A549 (cell line): ENCODE data around the gene FIBCD1. TPM values are rescaled to one million over a fixed set of nuclear protein-coding genes. Genes with fewer than 3 reads are reported as not detected.

Experiments
- ATAC-seq, 2 experiments: fragments of 200-7000 bp in 1 of 2; fragments of >200 bp in 1 of 2; cut with Nextera tagmentation in 1 of 2; cut with Tn5 transposase in 1 of 2; 3 replicates each; pipeline versions ENCODE4 v1.8.0 to v1.9.1; 2018 to 2020; ENCODE audit warnings: mild to moderate bottlenecking in 1 of 2, moderate library complexity in 1 of 2
- CTCF ChIA-PET: fragments of 300-600 bp; sonication (Branson Sonifier 250); formaldehyde crosslinking; extraction: SDS; loops from one replicate; lab custom pipeline; 2021; ENCODE audit warnings: antibody characterized with exemption, inconsistent platforms; lab: Yijun Ruan, JAX
- POLR2A ChIA-PET: fragments of 350-600 bp; formaldehyde crosslinking; extraction: SDS; loops from one replicate; lab custom pipeline; 2021; ENCODE audit warnings: antibody characterized with exemption, inconsistent platforms; lab: Yijun Ruan, JAX
- DNase-seq, 2 experiments: peaks; one replicate each; pipeline versions ENCODE4 v3.0.0 to v3.0.0-alpha.2; 2011 to 2016; ENCODE audit warnings: low read depth in 1 of 2, low spot score in 1 of 2
- FAIRE-seq: peaks from 2 replicates; lab custom pipeline; 2011; peaks lifted over from hg19 to GRCh38; lab: Jason Lieb, UNC
- H3K27ac ChIP-seq, 2 experiments: fragments of >200 bp; sonication (Bioruptor Twin); formaldehyde crosslinking; 3 replicates each; pipeline ENCODE4 v1.5.1; 2016 to 2017
- H3K4me1 ChIP-seq: fragments of >200 bp; sonication (Bioruptor Twin); formaldehyde crosslinking; 3 replicates; pipeline ENCODE4 v1.6.1; 2016
- H3K4me2 ChIP-seq: fragments of >200 bp; sonication (Bioruptor Twin); formaldehyde crosslinking; 3 replicates; pipeline ENCODE4 v1.6.1; 2016
- H3K4me3 ChIP-seq: fragments of >200 bp; sonication (Bioruptor Twin); formaldehyde crosslinking; 3 replicates; pipeline ENCODE4 v1.5.1; 2016
- H3K9me3 ChIP-seq: fragments of >200 bp; sonication (Bioruptor Twin); formaldehyde crosslinking; 3 replicates; pipeline ENCODE4 v1.6.1; 2016
- CBX8 ChIP-seq: fragments of 200-600 bp; sonication (generic); IDR thresholded peaks from 2 replicates; pipeline ENCODE4 v1.6.1; 2016
- CEBPB ChIP-seq, 2 experiments: fragments of >200 bp in 1 of 2; sonication (Bioruptor Twin) in 1 of 2; formaldehyde crosslinking in 1 of 2; IDR thresholded peaks; 2 replicates each; pipeline ENCODE4 v1.6.1; 2012 to 2016
- CHD4 ChIP-seq: fragments of 200-600 bp; sonication (generic); IDR thresholded peaks from 2 replicates; pipeline ENCODE4 v1.6.1; 2016; ENCODE audit warnings: antibody characterized with exemption, mild to moderate bottlenecking, borderline replicate concordance
- EHMT2 ChIP-seq: fragments of 200-600 bp; sonication (generic); IDR thresholded peaks from 2 replicates; pipeline ENCODE4 v1.6.1; 2016; ENCODE audit warnings: antibody characterized with exemption, low read depth, mild to moderate bottlenecking, moderate library complexity
- EP300 ChIP-seq, 2 experiments: fragments of >200 bp; sonication (Bioruptor Twin); formaldehyde crosslinking; IDR thresholded peaks; 2 replicates in 1 of 2; 3 replicates in 1 of 2; pipeline ENCODE4 v1.6.1; 2016 to 2017
- HOXA7 ChIP-seq: fragments of 250-450 bp; sonication (Bioruptor Pico); IDR thresholded peaks from 2 replicates; pipeline ENCODE4 v1.5.0; 2020; ENCODE audit warnings: mild to moderate bottlenecking, moderate library complexity
- JUN ChIP-seq, 2 experiments: fragments of >200 bp; sonication (Bioruptor Twin); formaldehyde crosslinking; IDR thresholded peaks; 2 replicates in 1 of 2; 3 replicates in 1 of 2; pipeline ENCODE4 v1.6.1; 2016 to 2017
- JUNB ChIP-seq: fragments of >200 bp; sonication (Bioruptor Twin); formaldehyde crosslinking; IDR thresholded peaks from 2 replicates; pipeline ENCODE4 v1.6.1; 2016
- KDM1A ChIP-seq: fragments of 200-600 bp; sonication (generic); IDR thresholded peaks from 2 replicates; pipeline ENCODE4 v1.6.1; 2016; ENCODE audit warnings: low read depth, mild to moderate bottlenecking
- MAFK ChIP-seq: fragments of 450-650 bp; IDR thresholded peaks from 2 replicates; pipeline ENCODE4 v1.6.1; 2014; ENCODE audit not compliant: partially characterized antibody
- PHF8 ChIP-seq: fragments of 200-600 bp; sonication (generic); IDR thresholded peaks from 2 replicates; pipeline ENCODE4 v1.6.1; 2016; ENCODE audit warnings: low read depth, mild to moderate bottlenecking, antibody characterized with exemption, moderate library complexity, borderline replicate concordance
- RAD21 ChIP-seq, 2 experiments: fragments of >200 bp in 1 of 2; sonication (Bioruptor Twin) in 1 of 2; formaldehyde crosslinking in 1 of 2; IDR thresholded peaks in 1 of 2; conservative IDR thresholded peaks in 1 of 2; 2 replicates in 1 of 2; 3 replicates in 1 of 2; pipeline ENCODE4 v1.6.1; 2012 to 2018; ENCODE audit warnings: inconsistent platforms in 1 of 2
- RFX5 ChIP-seq: fragments of 450-650 bp; IDR thresholded peaks from 2 replicates; pipeline ENCODE4 v1.7.1; 2014; ENCODE audit warnings: antibody characterized with exemption, mild to moderate bottlenecking, moderate library complexity
- TFCP2L1 ChIP-seq: fragments of 250-450 bp; sonication (Bioruptor Pico); IDR thresholded peaks from 2 replicates; pipeline ENCODE4 v1.5.0; 2021; ENCODE audit warnings: mild to moderate bottlenecking
- ZC3H11A ChIP-seq: fragments of 450-650 bp; IDR thresholded peaks from 2 replicates; pipeline ENCODE4 v1.6.1; 2014; ENCODE audit warnings: antibody characterized with exemption, mild to moderate bottlenecking
- ZFP36 ChIP-seq: fragments of 450-650 bp; IDR thresholded peaks from 2 replicates; pipeline ENCODE4 v1.6.1; 2014; ENCODE audit warnings: borderline replicate concordance; ENCODE audit not compliant: partially characterized antibody
- ZNF302 ChIP-seq: fragments of 250-450 bp; sonication (Bioruptor Pico); IDR thresholded peaks from 2 replicates; pipeline ENCODE4 v1.9.0; 2021; ENCODE audit warnings: inconsistent platforms, mild to moderate bottlenecking, moderate library complexity
- WGBS: methylation state at CpG from one replicate; pipeline ENCODE4 v1.1.6; 2017; ENCODE audit errors: missing lambda C conversion rate; 5-methylcytosine and 5-hydroxymethylcytosine counted together
- polyA plus RNA-seq, 4 experiments: library from polyadenylated mRNA; depleted of rRNA in 3 of 4; stranded (reverse); fragments of >200 nt; fragmentation: RNase III in 1 of 4; extraction: RNeasy Plus Mini Kit Qiagen cat#74134 plus additional on column Dnase treatment in 1 of 4; gene quantifications; 2 replicates in 3 of 4; 3 replicates in 1 of 4; pipeline ENCODE4 v1.2.3, GENCODE V29; 2011 to 2017
- TF ChIP-seq, protein P1 (sequence below): fragments of 150-350 bp; IDR thresholded peaks from 2 replicates; pipeline ENCODE4 v1.6.1; 2014; ENCODE audit warnings: low read depth, mild to moderate bottlenecking, low read length
- TF ChIP-seq, protein P2 (sequence below): IDR thresholded peaks from 2 replicates; pipeline ENCODE4 v1.6.1; 2012
- TF ChIP-seq, protein P3 (sequence below): fragments of >200 bp; sonication (Bioruptor Twin); formaldehyde crosslinking; IDR thresholded peaks from 3 replicates; pipeline ENCODE4 v1.6.1; 2016
- TF ChIP-seq, protein P4 (sequence below): fragments of >200 bp; sonication (Bioruptor Twin); formaldehyde crosslinking; IDR thresholded peaks from 2 replicates; pipeline ENCODE4 v1.6.1; 2016
- TF ChIP-seq, protein P5 (sequence below): fragments of 200-600 bp; sonication (generic); IDR thresholded peaks from 2 replicates; pipeline ENCODE4 v1.6.1; 2016; ENCODE audit warnings: antibody characterized with exemption, mild to moderate bottlenecking, moderate library complexity
- TF ChIP-seq, protein P6 (sequence below): fragments of 450-650 bp; IDR thresholded peaks from 2 replicates; pipeline ENCODE4 v1.6.1; 2014; ENCODE audit warnings: antibody characterized with exemption

The FIBCD1 gene
- polyA plus RNA-seq, 2 of the 4 experiments (the other 2 are of a cell fraction) = 4.8 to 4.9 TPM

DNA sequence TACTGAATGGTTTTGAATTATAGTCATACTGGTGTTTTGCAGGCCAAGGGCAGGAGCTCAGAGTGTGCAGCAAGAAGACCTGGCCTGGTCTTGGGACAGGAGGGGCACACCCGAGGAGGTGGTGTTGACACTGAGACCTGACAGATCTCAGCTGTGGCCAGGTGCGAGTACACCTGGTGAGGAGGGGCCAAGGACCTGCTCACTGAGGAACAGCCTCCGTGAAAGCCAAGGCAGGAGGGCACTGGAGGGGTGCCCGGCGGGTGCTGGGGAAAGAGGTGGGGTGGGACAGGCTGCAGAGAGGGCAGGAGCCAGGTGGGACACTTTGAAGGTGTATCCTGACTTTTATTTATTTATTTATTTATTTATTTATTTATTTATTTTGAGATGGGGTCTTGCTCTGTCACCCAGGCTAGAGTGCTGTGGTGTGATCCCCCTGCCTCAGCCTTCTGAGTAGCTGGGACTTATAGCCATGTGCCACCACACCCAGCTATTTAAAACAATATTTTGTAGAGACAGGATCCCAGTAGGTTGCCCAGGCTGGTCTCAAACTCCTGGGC lies 46.6 kb upstream of the FIBCD1 start:
- H3K9me3 ChIP-seq = no peaks in the 10 kb centered on the region
- TF ChIP-seq, protein P1, sequence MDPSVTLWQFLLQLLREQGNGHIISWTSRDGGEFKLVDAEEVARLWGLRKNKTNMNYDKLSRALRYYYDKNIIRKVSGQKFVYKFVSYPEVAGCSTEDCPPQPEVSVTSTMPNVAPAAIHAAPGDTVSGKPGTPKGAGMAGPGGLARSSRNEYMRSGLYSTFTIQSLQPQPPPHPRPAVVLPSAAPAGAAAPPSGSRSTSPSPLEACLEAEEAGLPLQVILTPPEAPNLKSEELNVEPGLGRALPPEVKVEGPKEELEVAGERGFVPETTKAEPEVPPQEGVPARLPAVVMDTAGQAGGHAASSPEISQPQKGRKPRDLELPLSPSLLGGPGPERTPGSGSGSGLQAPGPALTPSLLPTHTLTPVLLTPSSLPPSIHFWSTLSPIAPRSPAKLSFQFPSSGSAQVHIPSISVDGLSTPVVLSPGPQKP = no peak
- peak; percentile 87 for TF ChIP-seq ZC3H11A
- no peaks in the 10 kb centered on the region for H3K4me1 ChIP-seq
- no peak overlapping the region for H3K4me2 ChIP-seq
- H3K27ac ChIP-seq = no peak overlapping the region
- FAIRE-seq (no peak), DNase-seq (no peak), ATAC-seq (no peak)
- ChIA-PET POLR2A (no interaction called here), CTCF (interaction anchor here (0.9 to 5.6 kb wide), 11 partner anchors 12 to 286 kb away, joined by 3 to 60 read pairs (median 5); no protein-coding TSS in a partner anchor)
- no peak overlapping the region for H3K4me3 ChIP-seq
- WGBS = 77% methylated on average over 5 of the region's 5 CpGs

DNA sequence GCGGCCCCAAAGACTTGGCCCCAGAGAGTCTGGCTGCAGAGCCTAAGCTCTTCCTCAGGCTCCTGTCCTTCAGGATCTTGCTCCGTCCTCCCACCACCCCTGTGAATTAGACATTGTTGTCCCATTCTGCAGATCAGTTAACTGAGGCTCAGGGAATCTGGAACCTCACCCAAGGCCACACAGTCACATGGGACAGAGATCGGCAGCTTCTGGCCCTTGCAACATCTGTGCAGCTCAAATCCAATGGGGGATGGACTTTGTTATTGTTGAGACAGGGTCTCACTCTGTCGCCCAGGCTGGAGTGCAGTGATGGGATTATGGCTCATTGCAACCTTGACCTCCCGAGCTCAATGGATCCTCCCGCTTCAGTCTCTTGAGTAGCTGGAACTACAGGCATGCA lies 46.0 kb upstream of the FIBCD1 start:
- FAIRE-seq (no peak), DNase-seq (no peak), ATAC-seq (no peak)
- Histone ChIP-seq H3K27ac (no peak overlapping the region), H3K9me3 (no peaks in the 10 kb centered on the region), H3K4me2 (no peak overlapping the region), H3K4me1 (no peaks in the 10 kb centered on the region), H3K4me3 (no peak overlapping the region)
- CTCF ChIA-PET = interaction anchor here (0.6 to 5.6 kb wide), 11 partner anchors 11 to 757 kb away, joined by 3 to 60 read pairs (median 4); no protein-coding TSS in a partner anchor
- TF ChIP-seq CEBPB (IDR thresholded peaks at IDR 0.05) (no peak), ZC3H11A (no peak)
- 64% methylated on average over 6 of the region's 6 CpGs for WGBS
- POLR2A ChIA-PET = no interaction called here

DNA sequence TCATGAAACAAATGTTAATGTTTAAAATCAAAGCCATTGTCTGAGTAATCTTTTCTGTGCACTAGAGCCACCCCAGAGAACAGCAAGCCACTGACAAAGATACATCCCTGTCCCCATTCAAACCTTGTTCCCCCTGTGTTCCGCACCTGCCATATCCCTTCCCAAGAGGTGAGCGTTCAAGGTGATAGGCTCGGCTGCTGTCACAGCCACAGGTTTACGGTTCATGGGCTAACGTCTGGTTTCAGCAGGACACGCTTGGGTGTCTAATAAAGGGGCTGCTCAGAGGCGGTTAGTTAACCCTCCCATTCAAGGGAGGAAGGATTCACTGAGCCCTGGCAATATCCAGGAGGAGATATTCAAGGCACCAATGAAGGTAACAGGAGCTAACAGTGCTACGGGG lies 45.5 kb upstream of the FIBCD1 start:
- Histone ChIP-seq H3K4me3 (no peak overlapping the region), H3K27ac (no peak overlapping the region), H3K9me3 (no peaks in the 10 kb centered on the region), H3K4me1 (no peaks in the 10 kb centered on the region), H3K4me2 (no peak overlapping the region)
- no peak for TF ChIP-seq CBX8
- TF ChIP-seq, protein P2, sequence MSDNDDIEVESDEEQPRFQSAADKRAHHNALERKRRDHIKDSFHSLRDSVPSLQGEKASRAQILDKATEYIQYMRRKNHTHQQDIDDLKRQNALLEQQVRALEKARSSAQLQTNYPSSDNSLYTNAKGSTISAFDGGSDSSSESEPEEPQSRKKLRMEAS = no peak
- no peak for TF ChIP-seq CHD4
- TF ChIP-seq, protein P3, sequence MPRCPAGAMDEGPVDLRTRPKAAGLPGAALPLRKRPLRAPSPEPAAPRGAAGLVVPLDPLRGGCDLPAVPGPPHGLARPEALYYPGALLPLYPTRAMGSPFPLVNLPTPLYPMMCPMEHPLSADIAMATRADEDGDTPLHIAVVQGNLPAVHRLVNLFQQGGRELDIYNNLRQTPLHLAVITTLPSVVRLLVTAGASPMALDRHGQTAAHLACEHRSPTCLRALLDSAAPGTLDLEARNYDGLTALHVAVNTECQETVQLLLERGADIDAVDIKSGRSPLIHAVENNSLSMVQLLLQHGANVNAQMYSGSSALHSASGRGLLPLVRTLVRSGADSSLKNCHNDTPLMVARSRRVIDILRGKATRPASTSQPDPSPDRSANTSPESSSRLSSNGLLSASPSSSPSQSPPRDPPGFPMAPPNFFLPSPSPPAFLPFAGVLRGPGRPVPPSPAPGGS = no peak
- no peak for TF ChIP-seq RAD21 (conservative IDR thresholded peaks at IDR 0.05 in 1 of 2, IDR thresholded peaks at IDR 0.05 in 1 of 2)
- TF ChIP-seq TFCP2L1 (CRISPR knock-in tag) = no peak
- TF ChIP-seq, protein P4, sequence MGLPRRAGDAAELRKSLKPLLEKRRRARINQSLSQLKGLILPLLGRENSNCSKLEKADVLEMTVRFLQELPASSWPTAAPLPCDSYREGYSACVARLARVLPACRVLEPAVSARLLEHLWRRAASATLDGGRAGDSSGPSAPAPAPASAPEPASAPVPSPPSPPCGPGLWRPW = no peak
- no peak for TF ChIP-seq PHF8
- no peak for TF ChIP-seq JUN (IDR thresholded peaks at IDR 0.05)
- 78% methylated on average over 8 of the region's 8 CpGs for WGBS
- no peak for ATAC-seq
- DNase-seq = no peak
- CTCF ChIA-PET = interaction anchor here (0.6 to 5.6 kb wide), 10 partner anchors 11 to 757 kb away, joined by 3 to 60 read pairs (median 4); no protein-coding TSS in a partner anchor
- FAIRE-seq = no peak
- POLR2A ChIA-PET = no interaction called here

DNA sequence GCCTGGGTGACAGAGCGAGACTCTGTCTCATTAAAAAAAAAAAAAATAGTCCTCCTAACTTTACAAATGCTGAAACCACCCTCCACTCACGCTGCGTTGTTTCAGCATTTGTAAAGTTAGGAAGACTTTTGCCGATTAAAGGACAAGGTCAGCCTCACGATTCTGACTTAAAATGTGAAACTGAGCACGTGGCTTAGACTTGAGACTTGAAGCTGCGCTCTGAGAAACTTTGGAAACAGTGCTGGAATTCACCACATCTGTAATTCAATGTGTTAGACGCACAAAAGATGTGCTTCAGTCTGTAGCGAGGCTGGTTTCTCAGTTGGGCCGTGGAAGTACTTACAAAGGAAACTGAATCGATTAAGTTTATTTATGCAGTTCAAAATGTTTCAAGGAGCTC lies 44.9 kb upstream of the FIBCD1 start:
- 83% methylated on average over 11 of the region's 11 CpGs for WGBS
- FAIRE-seq (no peak), DNase-seq (no peak), ATAC-seq (no peak)
- Histone ChIP-seq H3K27ac (no peak overlapping the region), H3K4me1 (no peaks in the 10 kb centered on the region), H3K9me3 (no peaks in the 10 kb centered on the region), H3K4me3 (no peak overlapping the region), H3K4me2 (no peak overlapping the region)
- POLR2A ChIA-PET = no interaction called here
- CTCF ChIA-PET = interaction anchor here (1.5 to 5.6 kb wide), 5 partner anchors 14 to 117 kb away, joined by 4 to 60 read pairs (median 6); no protein-coding TSS in a partner anchor
- TF ChIP-seq, protein P5, sequence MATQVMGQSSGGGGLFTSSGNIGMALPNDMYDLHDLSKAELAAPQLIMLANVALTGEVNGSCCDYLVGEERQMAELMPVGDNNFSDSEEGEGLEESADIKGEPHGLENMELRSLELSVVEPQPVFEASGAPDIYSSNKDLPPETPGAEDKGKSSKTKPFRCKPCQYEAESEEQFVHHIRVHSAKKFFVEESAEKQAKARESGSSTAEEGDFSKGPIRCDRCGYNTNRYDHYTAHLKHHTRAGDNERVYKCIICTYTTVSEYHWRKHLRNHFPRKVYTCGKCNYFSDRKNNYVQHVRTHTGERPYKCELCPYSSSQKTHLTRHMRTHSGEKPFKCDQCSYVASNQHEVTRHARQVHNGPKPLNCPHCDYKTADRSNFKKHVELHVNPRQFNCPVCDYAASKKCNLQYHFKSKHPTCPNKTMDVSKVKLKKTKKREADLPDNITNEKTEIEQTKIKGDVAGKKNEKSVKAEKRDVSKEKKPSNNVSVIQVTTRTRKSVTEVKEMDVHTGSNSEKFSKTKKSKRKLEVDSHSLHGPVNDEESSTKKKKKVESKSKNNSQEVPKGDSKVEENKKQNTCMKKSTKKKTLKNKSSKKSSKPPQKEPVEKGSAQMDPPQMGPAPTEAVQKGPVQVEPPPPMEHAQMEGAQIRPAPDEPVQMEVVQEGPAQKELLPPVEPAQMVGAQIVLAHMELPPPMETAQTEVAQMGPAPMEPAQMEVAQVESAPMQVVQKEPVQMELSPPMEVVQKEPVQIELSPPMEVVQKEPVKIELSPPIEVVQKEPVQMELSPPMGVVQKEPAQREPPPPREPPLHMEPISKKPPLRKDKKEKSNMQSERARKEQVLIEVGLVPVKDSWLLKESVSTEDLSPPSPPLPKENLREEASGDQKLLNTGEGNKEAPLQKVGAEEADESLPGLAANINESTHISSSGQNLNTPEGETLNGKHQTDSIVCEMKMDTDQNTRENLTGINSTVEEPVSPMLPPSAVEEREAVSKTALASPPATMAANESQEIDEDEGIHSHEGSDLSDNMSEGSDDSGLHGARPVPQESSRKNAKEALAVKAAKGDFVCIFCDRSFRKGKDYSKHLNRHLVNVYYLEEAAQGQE = no peak
- TF ChIP-seq JUNB (no peak), EP300 (IDR thresholded peaks at IDR 0.05) (no peak), ZFP36 (no peak), HOXA7 (CRISPR knock-in tag) (no peak), EHMT2 (no peak), MAFK (no peak), KDM1A (no peak), PHF8 (no peak), CEBPB (IDR thresholded peaks at IDR 0.05) (no peak), RFX5 (no peak), ZNF302 (no peak)
- TF ChIP-seq, protein P6, sequence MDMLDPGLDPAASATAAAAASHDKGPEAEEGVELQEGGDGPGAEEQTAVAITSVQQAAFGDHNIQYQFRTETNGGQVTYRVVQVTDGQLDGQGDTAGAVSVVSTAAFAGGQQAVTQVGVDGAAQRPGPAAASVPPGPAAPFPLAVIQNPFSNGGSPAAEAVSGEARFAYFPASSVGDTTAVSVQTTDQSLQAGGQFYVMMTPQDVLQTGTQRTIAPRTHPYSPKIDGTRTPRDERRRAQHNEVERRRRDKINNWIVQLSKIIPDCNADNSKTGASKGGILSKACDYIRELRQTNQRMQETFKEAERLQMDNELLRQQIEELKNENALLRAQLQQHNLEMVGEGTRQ = no peak
